A549 (cell line): ENCODE data around the gene TMEM91.

Experiments used
- CBX8 ChIP-seq: fragments of 200-600 bp; sonication (generic); IDR thresholded peaks from 2 replicates; pipeline ENCODE4 v1.6.1; 2016
- CEBPB ChIP-seq, 2 experiments: fragments of >200 bp in 1 of 2; sonication (Bioruptor Twin) in 1 of 2; formaldehyde crosslinking in 1 of 2; IDR thresholded peaks; 2 replicates each; pipeline ENCODE4 v1.6.1; 2012 to 2016
- CHD2 ChIP-seq: fragments of 150-350 bp; IDR thresholded peaks from 2 replicates; pipeline ENCODE4 v1.6.1; 2014; ENCODE audit warnings: low read length; ENCODE audit not compliant: partially characterized antibody
- CTCF ChIP-seq: fragments of >200 bp; sonication (Bioruptor Twin); formaldehyde crosslinking; IDR thresholded peaks from 3 replicates; pipeline ENCODE4 v1.5.1; 2016
- EP300 ChIP-seq, 2 experiments: fragments of >200 bp; sonication (Bioruptor Twin); formaldehyde crosslinking; IDR thresholded peaks; 2 replicates in 1 of 2; 3 replicates in 1 of 2; pipeline ENCODE4 v1.6.1; 2016 to 2017
- HOXB13 ChIP-seq: fragments of 250-450 bp; sonication (Bioruptor Pico); IDR thresholded peaks from 2 replicates; pipeline ENCODE4 v1.5.0; 2020; ENCODE audit warnings: low read depth, mild to moderate bottlenecking, moderate library complexity
- MAX ChIP-seq: IDR thresholded peaks from 2 replicates; pipeline ENCODE4 v1.6.1; 2012
- MYC ChIP-seq: IDR thresholded peaks from 2 replicates; pipeline ENCODE4 v1.6.1; 2012; ENCODE audit warnings: mild to moderate bottlenecking, inconsistent platforms, low read length, improper control_type of control experiment, borderline replicate concordance
- POLR2A ChIP-seq: IDR thresholded peaks from 2 replicates; pipeline ENCODE4 v1.6.1; 2012; ENCODE audit warnings: mild to moderate bottlenecking, low read length
- RAD21 ChIP-seq, 2 experiments: fragments of >200 bp in 1 of 2; sonication (Bioruptor Twin) in 1 of 2; formaldehyde crosslinking in 1 of 2; IDR thresholded peaks in 1 of 2; conservative IDR thresholded peaks in 1 of 2; 2 replicates in 1 of 2; 3 replicates in 1 of 2; pipeline ENCODE4 v1.6.1; 2012 to 2018; ENCODE audit warnings: inconsistent platforms in 1 of 2
- ZNF302 ChIP-seq: fragments of 250-450 bp; sonication (Bioruptor Pico); IDR thresholded peaks from 2 replicates; pipeline ENCODE4 v1.9.0; 2021; ENCODE audit warnings: inconsistent platforms, mild to moderate bottlenecking, moderate library complexity

- TF ChIP-seq MAX = no peak; the same call in 1 of the 2 replicates
- peak; percentile 26; the same call in 2 of the 3 replicates for TF ChIP-seq CTCF
- TF ChIP-seq HOXB13 = no peak
- no peak for TF ChIP-seq CEBPB (IDR thresholded peaks at IDR 0.05)
- no peak for TF ChIP-seq EP300 (IDR thresholded peaks at IDR 0.05)
- no peak for TF ChIP-seq MYC
- no peak for TF ChIP-seq ZNF302 (CRISPR knock-in tag)
- TF ChIP-seq CBX8 = no peak
- no peak for TF ChIP-seq POLR2A
- TF ChIP-seq CHD2 = no peak
- 0 out of 5 replicates have a peak, but pooled peaks of 1 of the 2 experiments have one; percentile 29 for TF ChIP-seq RAD21 (conservative IDR thresholded peaks at IDR 0.05 in 1 of 2, IDR thresholded peaks at IDR 0.05 in 1 of 2)
Observed at GRCh38 chr19:41366089-41366488, 10.2 kb upstream of the TMEM91 start.
